Smooth muscle cell of the brain vasculature (primary cell): Measurements from ENCODE around the gene KIRREL1.

ENCODE experiments used
- DNase-seq: peaks from one replicate; pipeline ENCODE4 v3.0.0-alpha.2; 2012; ENCODE audit warnings: low read depth, low spot score

KIRREL1 gene

GRCh38 chr1:158071138-158071537, 77.7 kb downstream of the KIRREL1 start:
- DNase-seq = no peak

GRCh38 chr1:158075078-158075477, 81.6 kb downstream of the KIRREL1 start:
- DNase-seq = no peak

GRCh38 chr1:158076441-158076840, 83.0 kb downstream of the KIRREL1 start:
- DNase-seq = no peak

GRCh38 chr1:158077411-158078256, 84.2 kb downstream of the KIRREL1 start:
- no peak for DNase-seq

- no peak for DNase-seq
These were observed 85.2 kb downstream of the KIRREL1 start for GRCh38 chr1:158078569-158079080.

- no peak for DNase-seq
These were observed 86.6 kb downstream of the KIRREL1 start for GRCh38 chr1:158080066-158080465.

GRCh38 chr1:158084336-158084735, 90.9 kb downstream of the KIRREL1 start:
- DNase-seq = no peak

- DNase-seq = no peak
These were observed 91.3 kb downstream of the KIRREL1 start for GRCh38 chr1:158084747-158085146.

- peak; percentile 41 for DNase-seq
These were observed 94.0 kb downstream of the KIRREL1 start for GRCh38 chr1:158087320-158087927.

- DNase-seq = no peak
These were observed 96.0 kb downstream of the KIRREL1 start for GRCh38 chr1:158089476-158089875.

GRCh38 chr1:158089925-158090637, 96.6 kb downstream of the KIRREL1 start:
- DNase-seq = no peak

GRCh38 chr1:158093376-158093775, 99.9 kb downstream of the KIRREL1 start:
- no peak for DNase-seq

GRCh38 chr1:158094571-158094970, 101.1 kb downstream of the KIRREL1 start:
- no peak for DNase-seq

- no peak for DNase-seq
These were observed 102.4 kb downstream of the KIRREL1 start for GRCh38 chr1:158095737-158096335.

- DNase-seq = no peak
These were observed 104.8 kb downstream of the KIRREL1 start for GRCh38 chr1:158098256-158098655.

- DNase-seq = no peak
These were observed 105.7 kb downstream of the KIRREL1 start for GRCh38 chr1:158099185-158099584.

GRCh38 chr1:158100498-158100897, 107.1 kb downstream of the KIRREL1 start:
- DNase-seq = no peak

GRCh38 chr1:158101455-158101854, 108.0 kb downstream of the KIRREL1 start:
- DNase-seq = no peak

- no peak for DNase-seq
These were observed 108.5 kb downstream of the KIRREL1 start for GRCh38 chr1:158101927-158102326.

GRCh38 chr1:158102881-158103674, 109.6 kb downstream of the KIRREL1 start:
- no peak for DNase-seq
